DND-41 (cell line): ENCODE data around the gene TSEN2.

Experiments used
- ATAC-seq: fragments of 200-7000 bp; cut with Tn5 transposase; 3 replicates; pipeline ENCODE4 v1.9.1; 2021; ENCODE audit warnings: low read depth; ENCODE audit not compliant: insufficient read depth
- DNase-seq: peaks from one replicate; pipeline ENCODE4 v3.0.0-alpha.2; 2020
- H2AFZ ChIP-seq: 2 replicates; pipeline ENCODE4 v1.6.0; 2012; ENCODE audit warnings: low read depth, low read length
- H3K27ac ChIP-seq: 2 replicates; pipeline ENCODE4 v1.5.1; 2012; ENCODE audit warnings: low read length, inconsistent platforms
- H3K27me3 ChIP-seq: fragments of 200-600 bp; sonication (generic); 2 replicates; pipeline ENCODE4 v1.6.0; 2012; ENCODE audit warnings: low read length, mild to moderate bottlenecking, inconsistent platforms; ENCODE audit not compliant: insufficient read depth, poor library complexity
- H3K36me3 ChIP-seq: 2 replicates; pipeline ENCODE4 v1.5.1; 2012; ENCODE audit warnings: low read length, inconsistent platforms; ENCODE audit not compliant: insufficient read depth
- H3K4me1 ChIP-seq: 2 replicates; pipeline ENCODE4 v1.5.1; 2012; ENCODE audit warnings: mild to moderate bottlenecking, low read length; ENCODE audit not compliant: insufficient read depth
- H3K4me2 ChIP-seq: 2 replicates; pipeline ENCODE4 v1.6.0; 2012; ENCODE audit warnings: mild to moderate bottlenecking, moderate library complexity, low read length, inconsistent platforms; ENCODE audit not compliant: insufficient read depth
- H3K4me3 ChIP-seq, 2 experiments: fragments of 200-600 bp in 1 of 2; shearing (Covaris generic) in 1 of 2; 2 replicates each; pipeline ENCODE4 v1.5.1; 2012 to 2016; ENCODE audit warnings: inconsistent platforms in 2 of 2, low read length in 2 of 2, mild to moderate bottlenecking in 2 of 2, low read depth in 1 of 2, moderate library complexity in 1 of 2
- H3K79me2 ChIP-seq: 2 replicates; pipeline ENCODE4 v1.6.0; 2012; ENCODE audit warnings: low read length, inconsistent platforms; ENCODE audit not compliant: insufficient read depth
- H3K9ac ChIP-seq: 2 replicates; pipeline ENCODE4 v1.6.0; 2012; ENCODE audit warnings: low read depth, mild to moderate bottlenecking, inconsistent platforms, low read length, moderate library complexity
- H3K9me3 ChIP-seq: 2 replicates; pipeline ENCODE4 v1.5.1; 2012; ENCODE audit warnings: low read length, moderate library complexity, mild to moderate bottlenecking, inconsistent platforms; ENCODE audit not compliant: insufficient read depth, severe bottlenecking
- H4K20me1 ChIP-seq: 2 replicates; pipeline ENCODE4 v1.6.0; 2012; ENCODE audit warnings: low read length; ENCODE audit not compliant: insufficient read depth
- CTCF ChIP-seq: IDR thresholded peaks from 2 replicates; pipeline ENCODE4 v1.5.1; 2012; ENCODE audit warnings: borderline replicate concordance, low read length, moderate library complexity, mild to moderate bottlenecking; ENCODE audit not compliant: poor library complexity, severe bottlenecking; ENCODE audit errors: extremely low read depth
- EZH2 ChIP-seq: IDR thresholded peaks from 3 replicates; pipeline ENCODE4 v1.6.1; 2012; ENCODE audit warnings: borderline replicate concordance, low read depth, mild to moderate bottlenecking, moderate library complexity, low read length, inconsistent platforms; ENCODE audit not compliant: severe bottlenecking

TSEN2 gene

GRCh38 chr3:12499474-12499873 is 15.2 kb downstream of the TSEN2 start:
- H3K27ac ChIP-seq = no peak overlapping the region
- 0 out of 2 replicates have a peak, but pooled peaks cover 3% of the 10 kb centered on the region for H3K79me2 ChIP-seq
- H3K36me3 ChIP-seq = peaks cover 90% of the 10 kb centered on the region
- H3K4me1 ChIP-seq = no peaks in the 10 kb centered on the region
- ATAC-seq (no peak), DNase-seq (no peak)
- H3K9me3 ChIP-seq = no peaks in the 10 kb centered on the region
- no peak overlapping the region for H3K4me2 ChIP-seq
- H3K9ac ChIP-seq = no peak overlapping the region
- no peak for TF ChIP-seq CTCF
- no peak for TF ChIP-seq EZH2
- no peaks in the 10 kb centered on the region for H3K27me3 ChIP-seq
- no peak overlapping the region for H2AFZ ChIP-seq
- no peak overlapping the region for H3K4me3 ChIP-seq
- peaks cover 3% of the 10 kb centered on the region; the same call in 1 of the 2 replicates for H4K20me1 ChIP-seq

DNA sequence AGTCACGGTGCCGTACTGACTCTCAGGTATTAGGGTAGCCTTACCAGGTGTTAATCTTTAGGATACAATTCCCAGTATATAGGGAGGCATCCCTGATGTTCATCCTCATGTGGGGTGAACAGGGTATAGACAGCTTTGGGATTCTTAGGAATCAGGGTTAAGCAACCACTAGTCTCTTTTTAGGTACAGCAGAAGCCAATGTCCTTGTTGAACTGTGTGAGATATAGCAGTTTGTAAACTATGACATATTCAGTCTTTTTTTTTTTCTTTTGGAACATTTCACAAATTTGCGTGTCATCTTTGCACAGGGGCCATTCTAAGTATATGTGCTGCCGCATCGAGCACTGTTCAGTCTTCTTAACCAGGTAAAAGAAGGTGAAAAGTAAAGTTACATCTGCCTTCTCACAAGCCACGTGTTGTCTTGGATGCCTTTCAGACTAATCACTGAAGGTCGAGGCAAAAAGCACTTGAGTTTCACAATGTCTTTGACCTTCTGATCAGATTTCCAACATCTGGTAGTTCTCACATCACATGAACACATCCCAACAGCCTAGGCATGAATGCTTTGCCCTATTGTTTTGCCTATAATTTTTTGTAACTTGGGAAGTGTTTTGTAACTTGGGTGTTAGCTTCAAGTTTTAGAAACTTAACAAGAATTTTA is 17.2 kb downstream of the TSEN2 start:
- Histone ChIP-seq H3K4me2 (no peak overlapping the region), H3K36me3 (peaks cover 93% of the 10 kb centered on the region), H3K4me1 (no peaks in the 10 kb centered on the region), H3K4me3 (no peak overlapping the region), H3K9ac (no peak overlapping the region), H3K79me2 (0 out of 2 replicates have a peak, but pooled peaks cover 3% of the 10 kb centered on the region), H3K27ac (no peak overlapping the region), H3K9me3 (no peaks in the 10 kb centered on the region), H3K27me3 (no peaks in the 10 kb centered on the region), H4K20me1 (peaks cover 3% of the 10 kb centered on the region; the same call in 1 of the 2 replicates), H2AFZ (no peak overlapping the region)
- DNase-seq (no peak), ATAC-seq (no peak)
- TF ChIP-seq CTCF (no peak), EZH2 (no peak)

- Histone ChIP-seq H3K4me1 (no peaks in the 10 kb centered on the region), H3K79me2 (no peaks in the 10 kb centered on the region), H3K27me3 (no peaks in the 10 kb centered on the region), H2AFZ (no peak overlapping the region), H4K20me1 (no peaks in the 10 kb centered on the region), H3K4me2 (no peak overlapping the region), H3K27ac (no peak overlapping the region), H3K4me3 (no peak overlapping the region), H3K9ac (no peak overlapping the region), H3K9me3 (no peaks in the 10 kb centered on the region), H3K36me3 (peaks cover 91% of the 10 kb centered on the region)
- no peak for ATAC-seq
- no peak for DNase-seq
- TF ChIP-seq EZH2 = no peak
- no peak for TF ChIP-seq CTCF
Measured at GRCh38 chr3:12503126-12503957, 19.1 kb downstream of the TSEN2 start.
